ENCODE data around the gene PTGFRN.

DNA sequence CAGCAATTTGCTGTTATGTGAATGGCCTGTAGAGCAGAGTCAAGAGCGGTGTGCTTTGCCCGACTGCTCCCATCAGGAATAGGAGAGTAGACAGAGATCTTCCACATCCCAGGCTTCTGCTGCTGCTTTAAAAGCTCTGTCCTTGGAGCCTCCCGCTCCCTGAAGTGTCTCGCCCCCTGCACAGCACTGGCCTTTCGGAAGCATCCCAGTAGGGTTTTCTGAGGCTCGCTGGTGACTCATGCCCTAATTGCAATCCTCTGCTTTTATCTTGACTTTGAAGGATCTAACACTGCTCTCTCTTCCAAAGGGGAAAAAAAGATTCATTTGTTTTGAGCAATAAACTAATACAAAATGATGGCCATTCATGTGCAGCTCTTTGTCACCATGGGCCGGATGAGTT, 78.5 kb downstream of the PTGFRN start:
- TF ChIP-seq, protein P1, sequence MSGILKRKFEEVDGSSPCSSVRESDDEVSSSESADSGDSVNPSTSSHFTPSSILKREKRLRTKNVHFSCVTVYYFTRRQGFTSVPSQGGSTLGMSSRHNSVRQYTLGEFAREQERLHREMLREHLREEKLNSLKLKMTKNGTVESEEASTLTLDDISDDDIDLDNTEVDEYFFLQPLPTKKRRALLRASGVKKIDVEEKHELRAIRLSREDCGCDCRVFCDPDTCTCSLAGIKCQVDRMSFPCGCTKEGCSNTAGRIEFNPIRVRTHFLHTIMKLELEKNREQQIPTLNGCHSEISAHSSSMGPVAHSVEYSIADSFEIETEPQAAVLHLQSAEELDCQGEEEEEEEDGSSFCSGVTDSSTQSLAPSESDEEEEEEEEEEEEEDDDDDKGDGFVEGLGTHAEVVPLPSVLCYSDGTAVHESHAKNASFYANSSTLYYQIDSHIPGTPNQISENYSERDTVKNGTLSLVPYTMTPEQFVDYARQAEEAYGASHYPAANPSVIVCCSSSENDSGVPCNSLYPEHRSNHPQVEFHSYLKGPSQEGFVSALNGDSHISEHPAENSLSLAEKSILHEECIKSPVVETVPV (CRISPR knock-in tag; IDR thresholded peaks at IDR 0.05) = no peak
- TF ChIP-seq, protein P2, sequence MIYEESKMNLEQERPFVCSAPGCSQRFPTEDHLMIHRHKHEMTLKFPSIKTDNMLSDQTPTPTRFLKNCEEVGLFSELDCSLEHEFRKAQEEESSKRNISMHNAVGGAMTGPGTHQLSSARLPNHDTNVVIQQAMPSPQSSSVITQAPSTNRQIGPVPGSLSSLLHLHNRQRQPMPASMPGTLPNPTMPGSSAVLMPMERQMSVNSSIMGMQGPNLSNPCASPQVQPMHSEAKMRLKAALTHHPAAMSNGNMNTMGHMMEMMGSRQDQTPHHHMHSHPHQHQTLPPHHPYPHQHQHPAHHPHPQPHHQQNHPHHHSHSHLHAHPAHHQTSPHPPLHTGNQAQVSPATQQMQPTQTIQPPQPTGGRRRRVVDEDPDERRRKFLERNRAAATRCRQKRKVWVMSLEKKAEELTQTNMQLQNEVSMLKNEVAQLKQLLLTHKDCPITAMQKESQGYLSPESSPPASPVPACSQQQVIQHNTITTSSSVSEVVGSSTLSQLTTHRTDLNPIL (CRISPR knock-in tag; IDR thresholded peaks at IDR 0.05; ENCODE audit: low read depth) = no peak
- no peak for TF ChIP-seq ZNF8 (CRISPR knock-in tag; IDR thresholded peaks at IDR 0.05)
- no peak for TF ChIP-seq RARB (CRISPR knock-in tag; IDR thresholded peaks at IDR 0.05)
- TF ChIP-seq ZNF70 (CRISPR knock-in tag; IDR thresholded peaks at IDR 0.05) = no peak
- no peak for TF ChIP-seq ESRRG (CRISPR knock-in tag; IDR thresholded peaks at IDR 0.05)
- no peak for TF ChIP-seq CSDC2 (CRISPR knock-in tag; IDR thresholded peaks at IDR 0.05)
- no peak for TF ChIP-seq ZFP3 (CRISPR knock-in tag; IDR thresholded peaks at IDR 0.05)
- no peak for TF ChIP-seq TCF4 (CRISPR knock-in tag; IDR thresholded peaks at IDR 0.05; ENCODE audit: borderline replicate concordance)
- no peak for TF ChIP-seq ZFP30 (CRISPR knock-in tag; IDR thresholded peaks at IDR 0.05)
- TF ChIP-seq ARNTL (CRISPR knock-in tag; IDR thresholded peaks at IDR 0.05; ENCODE audit: borderline replicate concordance, low read depth) = no peak
- no peak for TF ChIP-seq ZNF565 (CRISPR knock-in tag; conservative IDR thresholded peaks at IDR 0.05; ENCODE audit: low read depth)
